GM18502 (cell line): ENCODE data around the gene SHROOM1.
"Not testable (repeated sequence)": the region's sequence is repeated elsewhere in the genome, so short reads cannot be mapped to it uniquely, and the experiment has no call there.

ENCODE experiments used
- ATAC-seq: cut with Tn5 transposase; IDR thresholded peaks from one replicate; pipeline ENCODE4 v1.9.1; 2021; ENCODE audit warnings: mild to moderate bottlenecking; ENCODE audit not compliant: unreplicated experiment, poor library complexity

The SHROOM1 gene

DNA sequence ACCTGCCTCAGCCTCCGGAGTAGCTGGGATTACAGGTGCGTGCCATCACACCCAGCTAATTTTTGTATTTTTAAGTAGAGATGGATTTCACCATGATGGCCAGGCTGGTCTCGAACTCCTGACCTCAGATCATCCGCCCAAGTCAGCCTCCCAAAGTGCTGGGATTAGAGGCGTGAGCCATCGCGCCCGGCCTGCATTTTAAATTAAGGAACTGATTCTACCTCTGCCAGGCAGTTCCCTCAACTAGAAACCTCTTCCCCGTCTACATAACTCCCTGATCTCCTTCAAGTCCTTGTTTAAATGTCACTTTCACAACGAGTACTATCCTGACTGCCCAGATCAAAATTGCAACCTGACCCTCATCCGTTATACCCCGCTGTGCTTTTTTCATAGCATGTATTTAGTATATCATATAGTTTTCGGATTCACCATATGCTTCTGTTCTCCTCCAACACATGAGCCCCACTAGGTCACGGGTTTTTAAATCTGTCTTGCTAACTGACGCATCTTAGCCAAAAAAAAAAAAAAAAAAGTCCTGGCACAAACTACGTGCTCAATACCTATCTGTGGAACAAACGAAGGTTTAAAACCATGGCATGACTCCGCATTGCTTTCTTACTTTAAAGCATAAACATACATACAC is 18.2 kb downstream of the SHROOM1 start:
- ATAC-seq = no peak

- ATAC-seq = no peak
These were observed 19.8 kb downstream of the SHROOM1 start for GRCh38 chr5:132810605-132811004.

- no peak for ATAC-seq
These were observed 21.6 kb downstream of the SHROOM1 start for GRCh38 chr5:132808866-132809265.

- no peak for ATAC-seq
These were observed 22.0 kb downstream of the SHROOM1 start for GRCh38 chr5:132808448-132808847.

DNA sequence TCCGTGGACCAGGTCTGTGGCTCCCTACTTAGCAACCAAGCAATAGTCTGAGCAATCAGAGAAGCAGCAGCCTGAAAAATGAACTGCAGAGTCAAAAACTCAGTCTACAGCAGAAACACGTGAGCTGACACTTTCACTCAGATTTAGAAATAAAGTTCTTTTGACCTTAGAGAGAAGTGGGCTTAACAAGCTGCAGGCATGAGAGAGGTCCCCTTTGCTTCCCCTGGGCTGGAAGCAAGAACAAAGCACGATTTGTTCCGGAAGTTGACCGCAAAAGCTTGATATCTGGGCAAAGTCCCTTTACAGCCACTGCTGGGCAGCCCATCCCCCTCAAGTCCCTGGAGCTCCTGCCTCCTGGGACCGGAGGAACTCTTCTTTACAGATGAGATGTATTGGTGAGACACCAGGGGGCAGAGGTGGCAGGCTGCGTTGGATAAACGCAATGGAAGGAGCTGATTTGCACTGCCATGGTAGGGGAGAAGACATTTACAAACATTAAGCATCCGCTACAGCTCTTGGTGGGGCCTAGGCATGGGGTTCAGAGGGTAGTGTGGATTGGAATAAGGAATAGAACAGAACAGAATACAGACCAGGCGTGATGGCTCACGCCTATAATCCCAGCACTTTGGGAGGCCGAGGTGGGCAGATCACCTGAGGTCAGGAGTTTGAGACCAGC is 23.1 kb downstream of the SHROOM1 start:
- no peak for ATAC-seq

DNA sequence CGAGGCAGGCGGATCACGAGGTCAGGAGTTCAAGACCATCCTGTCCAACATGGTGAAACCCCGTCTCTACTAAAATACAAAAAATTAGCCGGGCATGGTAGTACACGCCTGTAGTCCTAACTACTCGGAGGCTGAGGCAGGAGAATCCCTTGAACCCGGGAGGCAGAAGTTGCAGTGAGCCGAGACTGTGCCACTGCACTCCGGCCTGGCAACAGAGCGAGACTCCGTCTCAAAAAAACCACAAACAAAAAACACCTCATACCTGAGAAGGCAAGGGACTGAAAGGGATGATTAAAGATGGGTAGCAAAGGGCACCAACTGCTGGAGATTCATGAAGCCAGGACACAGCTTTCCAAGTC is 23.7 kb downstream of the SHROOM1 start:
- ATAC-seq = not testable (repeated sequence)

- not testable (repeated sequence) for ATAC-seq
These were observed 24.6 kb downstream of the SHROOM1 start for GRCh38 chr5:132805872-132806271.

DNA sequence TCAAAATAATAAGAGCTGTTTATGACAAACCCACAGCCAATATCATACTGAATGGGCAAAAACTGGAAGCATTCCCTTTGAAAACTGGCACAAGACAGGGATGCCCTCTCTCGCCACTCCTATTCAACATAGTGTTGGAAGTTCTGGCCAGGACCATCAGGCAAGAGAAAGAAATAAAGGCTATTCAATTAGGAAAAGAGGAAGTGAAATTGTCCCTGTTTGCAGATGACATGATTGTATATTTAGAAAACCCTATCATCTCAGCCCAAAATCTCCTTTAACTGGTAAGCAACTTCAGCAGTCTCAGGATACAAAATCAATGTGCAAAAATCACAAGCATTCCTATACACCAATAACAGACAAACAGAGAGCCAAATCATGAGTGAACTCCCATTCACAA is 26.2 kb downstream of the SHROOM1 start:
- ATAC-seq = not testable (repeated sequence)

GRCh38 chr5:132802685-132803066 is 27.8 kb downstream of the SHROOM1 start:
- not testable (repeated sequence) for ATAC-seq

DNA sequence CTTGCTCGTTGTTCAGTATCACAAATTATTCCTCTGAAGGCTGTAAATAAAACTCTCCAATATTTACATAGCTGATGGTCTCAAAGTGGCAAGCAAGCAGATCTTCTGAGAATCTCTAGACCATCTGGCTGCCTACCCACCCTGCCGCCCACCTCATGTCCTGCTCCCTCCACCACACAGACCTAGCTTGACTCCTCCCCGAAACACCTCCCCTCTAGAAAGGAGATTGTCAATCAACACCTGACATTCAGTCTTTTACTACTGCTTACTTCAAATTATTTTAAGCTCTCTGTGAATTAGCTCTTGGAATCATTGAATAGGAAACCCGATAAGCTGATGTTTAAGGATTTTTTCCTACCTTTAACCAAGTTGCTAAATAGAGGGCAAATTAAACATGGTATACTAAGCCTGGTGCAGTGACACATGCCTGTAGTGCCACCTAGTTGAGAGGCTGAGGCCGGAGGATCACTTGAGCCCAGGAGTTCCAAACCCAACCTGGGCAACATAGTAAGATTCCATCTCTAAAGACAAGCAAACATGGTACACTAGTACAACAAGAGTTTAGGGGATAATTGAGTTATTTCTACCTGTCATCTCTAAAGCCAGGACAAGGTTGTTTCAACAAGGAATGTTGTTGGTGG is 28.3 kb downstream of the SHROOM1 start:
- ATAC-seq = no peak

DNA sequence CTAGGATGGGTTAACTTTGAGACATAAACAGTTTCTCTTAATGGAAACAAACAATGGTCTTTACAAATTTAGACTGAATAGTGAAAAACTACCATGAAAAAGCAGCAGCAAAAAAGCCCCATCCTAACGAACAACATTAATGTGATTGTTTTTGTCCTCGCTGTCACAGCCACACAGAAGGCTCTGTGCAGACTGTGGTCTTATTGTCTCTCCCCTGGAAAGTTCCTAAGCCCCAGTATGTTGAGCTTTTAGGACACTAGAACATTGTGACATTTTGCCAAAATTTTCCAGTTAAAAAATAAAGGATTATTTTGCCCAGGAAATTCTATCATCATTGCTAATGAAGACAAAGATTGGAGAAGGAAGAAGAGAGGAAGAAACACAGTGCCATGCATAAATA is 29.9 kb downstream of the SHROOM1 start:
- no peak for ATAC-seq

GRCh38 chr5:132799392-132799791 is 31.1 kb downstream of the SHROOM1 start:
- ATAC-seq = no peak

GRCh38 chr5:132797651-132798050 is 32.8 kb downstream of the SHROOM1 start:
- no peak for ATAC-seq

GRCh38 chr5:132791026-132791425 is 39.4 kb downstream of the SHROOM1 start:
- ATAC-seq = no peak

GRCh38 chr5:132790201-132790865 is 40.1 kb downstream of the SHROOM1 start:
- no peak for ATAC-seq

- no peak for ATAC-seq
These were observed 41.2 kb downstream of the SHROOM1 start for GRCh38 chr5:132788990-132789886.

DNA sequence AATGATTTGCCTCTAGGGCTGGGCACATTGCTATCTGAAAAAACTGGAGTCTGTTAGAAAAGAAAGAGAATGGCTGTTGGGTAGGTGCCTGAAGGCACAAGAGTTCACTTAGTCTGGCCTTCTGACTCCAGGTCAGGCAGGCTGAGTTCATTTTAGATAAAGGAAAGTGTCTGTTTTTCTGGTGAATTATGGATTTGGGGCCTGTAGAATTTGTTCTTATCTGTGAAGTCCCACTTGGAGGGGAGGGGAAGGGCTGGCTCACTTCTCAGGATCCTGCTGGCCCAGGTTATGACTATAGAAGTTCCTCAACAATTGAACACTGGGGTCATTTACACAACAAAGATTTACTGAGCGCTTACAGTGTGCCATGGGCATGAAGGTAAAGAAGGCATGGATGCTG is 41.9 kb downstream of the SHROOM1 start:
- ATAC-seq = no peak

DNA sequence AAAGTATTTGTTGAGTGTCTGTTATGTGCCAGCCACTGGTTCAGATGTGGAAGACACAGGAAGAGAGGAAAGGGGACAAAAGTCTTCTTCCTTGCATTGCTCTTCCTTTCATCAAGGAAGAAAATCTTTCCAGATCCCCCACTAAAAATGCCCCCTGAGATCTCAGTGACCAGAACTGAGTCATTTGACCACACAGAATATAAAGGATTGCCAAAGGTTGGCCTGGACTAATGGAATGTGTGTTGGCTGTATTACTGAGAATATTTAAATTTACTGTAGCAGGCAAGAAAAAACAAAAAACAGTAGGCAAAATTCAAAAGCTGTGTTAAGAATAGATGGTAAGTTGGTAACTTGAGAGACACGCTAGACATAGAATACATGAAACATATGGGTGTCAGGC is 43.4 kb downstream of the SHROOM1 start:
- ATAC-seq = no peak

DNA sequence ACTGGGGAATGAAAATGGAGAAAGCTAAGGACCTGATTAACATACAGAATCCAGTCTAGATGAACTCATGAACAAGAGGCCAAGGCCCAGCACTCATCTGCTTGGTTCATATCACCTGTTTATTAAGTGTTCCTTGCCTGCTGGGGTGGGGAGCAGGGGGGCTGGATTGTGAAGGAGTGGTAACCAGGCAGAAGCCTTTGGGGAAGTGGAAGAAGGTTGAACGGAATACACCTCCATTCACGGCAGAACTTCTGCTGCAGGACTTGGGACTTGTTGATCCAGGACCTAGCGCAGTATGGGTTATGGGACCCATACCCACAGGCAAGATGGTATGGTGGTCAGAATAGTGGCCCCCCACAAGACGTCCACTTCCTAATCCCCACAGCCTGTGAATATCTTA is 44.6 kb downstream of the SHROOM1 start:
- ATAC-seq = no peak

DNA sequence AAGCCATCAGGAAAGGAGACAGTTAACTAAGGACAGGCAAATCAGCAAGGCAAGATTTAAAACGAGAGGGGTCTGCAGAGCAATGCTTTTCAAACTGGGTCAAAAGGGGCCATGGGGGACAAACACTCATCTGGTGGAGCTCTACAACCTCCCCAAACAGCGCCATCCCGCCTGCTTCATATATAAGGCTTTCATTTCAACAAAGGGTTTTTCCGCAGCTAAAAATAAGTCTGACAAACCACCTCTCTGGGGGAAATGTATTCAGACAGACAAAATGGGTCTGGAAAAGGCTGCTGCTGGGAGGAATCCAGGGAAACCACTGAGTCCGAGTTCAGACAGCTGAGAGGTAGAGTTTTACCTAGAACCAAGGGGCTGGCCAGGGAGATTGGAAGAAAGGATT is 45.1 kb downstream of the SHROOM1 start:
- no peak for ATAC-seq
